ENCODE data around the gene CPSF4L. TPM values are rescaled to one million over a fixed set of nuclear protein-coding genes. Genes with fewer than 3 reads are reported as not detected.

Gene CPSF4L
- total and polyA plus RNA-seq, 2 experiments from 2014 or later = not detected

DNA sequence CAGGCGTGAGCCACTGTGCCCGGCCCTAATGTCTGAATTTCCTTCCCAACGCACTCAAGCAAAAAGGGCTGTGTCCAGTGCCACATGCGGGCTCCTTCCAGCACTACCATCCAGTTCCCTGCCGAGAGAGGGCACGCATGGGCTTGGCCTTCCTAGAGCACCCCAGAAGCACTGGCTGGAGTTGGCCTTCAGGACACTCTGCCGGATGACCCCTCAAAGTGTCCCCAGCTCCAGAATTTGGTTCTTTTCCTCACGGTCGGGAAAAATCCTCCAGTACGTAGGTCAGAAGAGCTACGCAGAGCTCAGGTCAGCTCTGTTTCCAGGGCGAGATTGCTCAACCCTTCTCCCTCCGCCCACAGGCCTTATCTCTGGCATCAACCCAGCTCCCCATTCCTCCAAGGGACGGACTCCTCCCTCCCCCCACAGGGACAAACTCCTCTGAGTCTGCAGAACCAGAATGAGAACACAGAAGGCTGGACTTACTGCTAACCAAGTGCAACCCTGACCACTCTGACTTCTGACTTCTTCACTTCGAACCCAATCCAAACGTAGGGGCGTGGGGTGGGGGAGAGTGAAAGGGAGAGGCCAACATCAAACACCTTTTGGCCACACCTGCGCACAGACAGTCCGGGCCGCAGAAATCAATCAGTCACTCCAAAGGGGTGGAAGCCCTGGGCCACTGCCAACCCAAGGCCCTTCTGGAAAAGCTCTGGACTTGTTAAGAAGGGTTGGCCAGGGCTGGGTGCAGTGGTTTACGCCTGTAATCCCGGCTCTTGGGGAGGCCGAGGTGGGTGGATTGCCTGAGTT is 46.5 kb upstream of the CPSF4L start:
- Histone ChIP-seq H3K27me3 (no peaks in the 10 kb centered on the region), H3K79me2 (peaks cover 77% of the 10 kb centered on the region), H4K20me1 (ENCODE audit: insufficient read depth, poor library complexity, severe bottlenecking) (peaks cover 41% of the 10 kb centered on the region), H3K36me3 (replicated peaks; ENCODE audit: insufficient read depth, low read depth) (no peaks in the 10 kb centered on the region), H2AFZ (no peak overlapping the region), H3K4me3 (peak overlapping the region; percentile 22), H3K9me3 (ENCODE audit: low read depth) (no peaks in the 10 kb centered on the region), H3K4me2 (peak overlapping the region; percentile 94), H3K4me1 (ENCODE audit: insufficient read depth) (peaks cover 62% of the 10 kb centered on the region), H3K27ac (peak overlapping the region; percentile 100), H3K9me2 (replicated peaks; ENCODE audit: insufficient read depth) (no peaks in the 10 kb centered on the region)
- WGBS (ENCODE audit: low lambda C conversion rate, missing lambda C conversion rate) = 29% methylated on average over 23 of the region's 23 CpGs
- peak; percentile 93 for DNase-seq (ENCODE audit: low spot score)
- TF ChIP-seq, protein P1, sequence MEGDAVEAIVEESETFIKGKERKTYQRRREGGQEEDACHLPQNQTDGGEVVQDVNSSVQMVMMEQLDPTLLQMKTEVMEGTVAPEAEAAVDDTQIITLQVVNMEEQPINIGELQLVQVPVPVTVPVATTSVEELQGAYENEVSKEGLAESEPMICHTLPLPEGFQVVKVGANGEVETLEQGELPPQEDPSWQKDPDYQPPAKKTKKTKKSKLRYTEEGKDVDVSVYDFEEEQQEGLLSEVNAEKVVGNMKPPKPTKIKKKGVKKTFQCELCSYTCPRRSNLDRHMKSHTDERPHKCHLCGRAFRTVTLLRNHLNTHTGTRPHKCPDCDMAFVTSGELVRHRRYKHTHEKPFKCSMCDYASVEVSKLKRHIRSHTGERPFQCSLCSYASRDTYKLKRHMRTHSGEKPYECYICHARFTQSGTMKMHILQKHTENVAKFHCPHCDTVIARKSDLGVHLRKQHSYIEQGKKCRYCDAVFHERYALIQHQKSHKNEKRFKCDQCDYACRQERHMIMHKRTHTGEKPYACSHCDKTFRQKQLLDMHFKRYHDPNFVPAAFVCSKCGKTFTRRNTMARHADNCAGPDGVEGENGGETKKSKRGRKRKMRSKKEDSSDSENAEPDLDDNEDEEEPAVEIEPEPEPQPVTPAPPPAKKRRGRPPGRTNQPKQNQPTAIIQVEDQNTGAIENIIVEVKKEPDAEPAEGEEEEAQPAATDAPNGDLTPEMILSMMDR (IDR thresholded peaks at IDR 0.05; ENCODE audit: poor library complexity) = no peak
- no peak for TF ChIP-seq EZH2phosphoT487 (IDR thresholded peaks at IDR 0.05; ENCODE audit: low read depth, severe bottlenecking, unreplicated experiment)

DNA sequence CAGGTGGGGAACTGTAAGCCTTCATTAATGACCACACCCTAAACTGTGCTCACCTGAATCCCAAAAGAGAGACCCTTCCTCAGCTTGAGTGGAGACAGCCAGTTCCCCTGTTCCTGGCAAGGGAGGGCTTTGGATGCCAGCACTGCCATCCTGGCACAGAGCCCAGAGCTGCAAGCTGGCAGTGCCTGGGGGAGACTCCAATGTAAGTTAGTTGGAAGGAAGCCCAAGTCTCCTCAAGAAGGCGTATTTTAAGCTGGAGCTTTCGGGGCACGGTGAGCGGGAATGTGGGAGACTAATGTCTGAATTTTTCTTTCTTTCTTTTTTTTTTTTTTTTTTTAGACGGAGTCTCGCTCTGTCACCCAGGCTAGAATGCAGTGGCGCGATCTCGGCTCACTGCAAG is 45.5 kb upstream of the CPSF4L start:
- DNase-seq (ENCODE audit: low spot score) = no peak
- Histone ChIP-seq H3K4me1 (ENCODE audit: insufficient read depth) (peaks cover 55% of the 10 kb centered on the region), H3K4me2 (peak overlapping the region; percentile 94), H3K36me3 (replicated peaks; ENCODE audit: insufficient read depth, low read depth) (no peaks in the 10 kb centered on the region), H3K27me3 (no peaks in the 10 kb centered on the region), H3K9me3 (ENCODE audit: low read depth) (no peaks in the 10 kb centered on the region), H3K4me3 (no peak overlapping the region), H3K79me2 (peaks cover 87% of the 10 kb centered on the region), H4K20me1 (ENCODE audit: insufficient read depth, poor library complexity, severe bottlenecking) (peaks cover 49% of the 10 kb centered on the region), H2AFZ (no peak overlapping the region), H3K27ac (peak overlapping the region; percentile 100), H3K9me2 (replicated peaks; ENCODE audit: insufficient read depth) (no peaks in the 10 kb centered on the region)
- WGBS (ENCODE audit: low lambda C conversion rate, missing lambda C conversion rate) = 81% methylated on average over 7 of the region's 9 CpGs
- TF ChIP-seq, protein P1 (IDR thresholded peaks at IDR 0.05; ENCODE audit: poor library complexity) = no peak
- TF ChIP-seq EZH2 (IDR thresholded peaks at IDR 0.05; ENCODE audit: borderline replicate concordance) = no peak
- TF ChIP-seq EZH2phosphoT487 (IDR thresholded peaks at IDR 0.05; ENCODE audit: low read depth, severe bottlenecking, unreplicated experiment) = no peak

DNA sequence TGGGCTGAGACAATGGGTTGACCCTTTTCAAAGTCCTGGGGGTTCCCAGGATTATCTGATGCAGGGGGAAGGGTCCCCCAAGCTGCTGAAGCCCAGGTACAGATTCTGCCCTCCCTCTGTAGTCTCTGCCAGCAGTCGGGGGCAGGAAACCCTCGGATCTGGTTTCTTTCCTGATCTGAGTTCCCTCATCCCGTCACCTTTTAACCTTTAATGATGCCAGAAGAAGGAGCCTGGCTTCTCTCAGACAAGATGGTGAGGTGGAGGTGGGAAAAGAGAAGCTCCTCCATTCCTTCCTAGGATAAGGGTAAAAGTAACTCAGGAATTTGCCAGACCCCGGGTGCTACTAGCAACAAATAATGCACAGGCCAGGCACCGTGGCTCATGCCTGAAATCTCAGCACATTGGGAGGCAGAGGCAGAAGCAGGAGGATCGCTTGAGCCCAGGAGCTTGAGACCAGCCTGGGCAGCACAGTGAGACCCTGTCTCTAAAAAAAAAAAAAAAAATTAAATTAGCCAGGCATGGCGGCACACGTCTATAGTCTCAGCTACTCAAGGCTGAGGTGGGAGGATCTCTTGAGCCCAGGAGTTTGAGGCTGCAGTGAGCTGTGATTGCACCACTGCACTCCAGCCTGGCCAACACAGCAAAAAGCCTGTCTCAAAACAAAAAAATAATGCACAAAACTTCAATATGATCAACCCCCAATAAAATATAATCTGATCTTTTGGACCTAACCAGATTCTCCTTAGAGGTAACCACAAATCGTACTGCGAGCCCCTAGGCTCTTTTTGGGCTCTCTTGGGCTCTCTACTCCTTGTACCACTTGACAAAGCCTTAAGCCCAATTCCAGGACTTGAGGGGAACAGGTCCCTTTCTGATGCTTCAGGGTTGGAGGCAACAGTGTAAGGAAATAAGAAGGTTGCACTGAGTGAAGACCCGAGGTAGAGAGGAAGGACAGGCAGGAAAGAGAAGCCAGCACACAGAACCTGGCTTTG is 44.5 kb upstream of the CPSF4L start:
- H3K79me2 ChIP-seq = peaks cover 92% of the 10 kb centered on the region
- DNase-seq (ENCODE audit: low spot score) = no peak
- no peaks in the 10 kb centered on the region for H3K36me3 ChIP-seq (replicated peaks; ENCODE audit: insufficient read depth, low read depth)
- H2AFZ ChIP-seq = no peak overlapping the region
- no peaks in the 10 kb centered on the region for H3K9me3 ChIP-seq (ENCODE audit: low read depth)
- H3K27me3 ChIP-seq = no peaks in the 10 kb centered on the region
- H3K4me3 ChIP-seq = no peak overlapping the region
- peaks cover 55% of the 10 kb centered on the region for H3K4me1 ChIP-seq (ENCODE audit: insufficient read depth)
- peaks cover 59% of the 10 kb centered on the region for H4K20me1 ChIP-seq (ENCODE audit: insufficient read depth, poor library complexity, severe bottlenecking)
- WGBS (ENCODE audit: low lambda C conversion rate, missing lambda C conversion rate) = 47% methylated on average over 11 of the region's 11 CpGs
- H3K9me2 ChIP-seq (replicated peaks; ENCODE audit: insufficient read depth) = no peaks in the 10 kb centered on the region
- peak overlapping the region; percentile 100 for H3K27ac ChIP-seq
- peak overlapping the region; percentile 94 for H3K4me2 ChIP-seq
- no peak for TF ChIP-seq EZH2phosphoT487 (IDR thresholded peaks at IDR 0.05; ENCODE audit: low read depth, severe bottlenecking, unreplicated experiment)
- TF ChIP-seq, protein P1 (IDR thresholded peaks at IDR 0.05; ENCODE audit: poor library complexity) = no peak
- no peak for TF ChIP-seq EZH2 (IDR thresholded peaks at IDR 0.05; ENCODE audit: borderline replicate concordance)
